Left renal pelvis (tissue), 4 donors: ENCODE results near the gene CLIC6. TPM values are rescaled to one million over a fixed set of nuclear protein-coding genes. Genes with fewer than 3 reads are reported as not detected.
A peak's percentile ranks its signal among the peaks of the same experiment; 100 is the strongest.
"Not testable (repeated sequence)": the region's sequence is repeated elsewhere in the genome, so short reads cannot be mapped to it uniquely, and the experiment has no call there.

ENCODE experiments used
- DNase-seq, 4 donors: peaks; one replicate each; pipeline ENCODE4 v3.0.0-alpha.2; 2013; ENCODE audit warnings: low read depth in 4 of 4, low spot score in 3 of 4
- polyA plus RNA-seq, 4 donors: library from polyadenylated mRNA; unstranded; fragments of 120-200 nt; gene quantifications; one replicate each; pipeline ENCODE4 v1.2.1, GENCODE V29; 2013; ENCODE audit not compliant: insufficient read length in 4 of 4

The CLIC6 gene
- polyA plus RNA-seq, 4 donors = 0.85 to 5.8 (median 2.3) TPM

DNA sequence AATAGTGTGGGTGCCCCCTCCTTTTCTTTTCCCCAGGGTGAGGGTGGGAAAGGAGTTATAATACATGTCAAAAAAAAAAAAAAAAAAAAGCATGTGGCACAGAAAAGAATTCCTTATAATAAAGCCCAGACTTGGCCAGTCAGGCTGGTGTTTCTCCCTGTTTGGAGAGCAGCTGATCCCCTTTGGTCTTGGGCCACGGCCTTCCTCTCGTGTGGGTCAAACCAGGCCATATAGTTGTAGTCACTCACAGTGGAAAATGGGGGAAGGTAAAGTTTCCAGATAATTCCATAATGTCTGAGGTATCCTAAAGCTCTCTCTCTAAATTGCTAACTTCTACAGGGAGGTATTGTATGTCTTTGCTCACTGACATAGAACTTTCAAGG is 22.0 kb downstream of the CLIC6 start:
- no peak for DNase-seq

DNA sequence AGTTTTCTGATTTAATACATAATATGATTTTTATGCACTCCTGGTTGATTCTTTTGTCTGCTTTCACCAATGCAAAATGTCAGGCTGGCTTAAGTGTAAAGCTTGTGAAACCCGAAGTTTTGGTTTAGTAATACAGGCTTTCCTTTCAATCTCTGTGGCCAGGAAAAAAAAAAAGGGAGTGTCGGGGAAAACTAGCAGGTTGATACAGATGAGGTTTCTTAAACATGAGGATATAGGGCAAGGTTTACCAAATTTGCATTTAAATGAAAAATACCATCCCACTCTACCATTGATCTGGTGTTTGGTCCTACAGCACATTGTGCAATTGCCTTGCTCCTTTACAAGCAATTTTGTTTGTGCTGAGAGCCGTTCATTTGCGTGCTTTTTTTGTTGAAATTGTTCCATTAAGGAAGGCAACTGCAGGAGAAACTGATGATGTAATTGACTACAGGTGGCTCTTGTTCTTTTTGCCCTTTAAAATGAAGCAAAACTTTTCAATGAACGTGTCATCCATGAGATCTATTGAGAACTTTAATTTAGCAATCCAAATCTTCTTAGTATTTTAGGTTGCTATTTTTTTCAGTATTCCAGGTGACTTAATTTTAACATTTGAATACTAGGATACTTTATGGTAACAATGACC is 22.7 kb downstream of the CLIC6 start:
- no peak for DNase-seq

DNA sequence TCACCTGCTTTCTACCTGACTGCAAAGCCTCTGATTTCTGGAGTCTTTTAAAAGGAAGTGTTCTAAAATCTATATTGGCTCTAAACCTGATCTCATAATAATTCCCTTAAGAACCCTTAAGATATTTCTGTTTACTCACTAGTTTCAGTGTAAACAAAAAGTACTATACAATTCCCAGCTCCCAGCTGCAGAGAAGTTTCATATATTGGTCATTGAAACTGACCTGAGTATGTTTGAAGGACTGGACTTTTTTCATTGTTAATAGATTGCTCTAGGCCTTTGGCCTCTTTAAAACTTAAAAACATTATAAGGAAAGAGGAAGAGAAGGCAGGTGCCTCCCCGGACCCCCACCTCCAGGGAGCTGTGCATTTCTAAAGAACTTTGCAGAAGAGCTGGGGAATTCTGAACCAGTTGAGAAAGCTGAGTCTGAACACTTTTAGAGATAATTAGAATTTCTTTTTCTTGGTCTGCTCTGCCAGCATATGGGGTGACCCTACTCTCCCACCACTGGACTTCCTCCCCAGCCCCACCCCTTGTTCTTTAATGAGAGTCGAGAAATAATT is 23.7 kb downstream of the CLIC6 start:
- no peak for DNase-seq

DNA sequence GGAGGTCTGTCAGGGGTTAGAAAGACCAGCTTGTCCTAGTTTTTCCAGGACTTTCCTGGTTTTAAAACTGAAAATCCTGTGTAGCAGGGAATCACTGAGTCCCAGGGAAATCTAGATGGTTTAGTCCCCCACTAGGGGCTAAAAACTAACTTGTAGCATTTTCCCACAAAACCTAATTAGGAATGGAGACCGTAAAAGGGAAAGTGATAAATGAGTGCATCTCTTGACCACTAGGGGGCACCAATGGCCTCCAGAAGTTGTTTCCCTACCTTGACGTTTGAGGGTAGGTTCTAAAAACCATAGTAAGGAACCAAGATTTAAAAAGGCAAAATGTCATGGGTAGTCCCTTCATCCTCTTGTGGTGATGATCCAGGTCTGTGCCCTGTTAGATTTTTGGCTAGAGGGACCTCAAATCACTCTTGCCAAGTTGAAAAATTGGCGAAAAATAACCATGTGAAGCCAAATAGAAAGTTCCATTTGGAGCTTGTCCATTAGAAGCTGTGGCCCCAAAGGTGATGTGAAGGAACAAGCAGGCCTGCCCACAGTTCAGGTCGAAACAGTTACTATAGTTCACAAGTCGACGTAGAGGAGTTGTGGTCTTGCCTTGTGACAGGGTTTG is 24.5 kb downstream of the CLIC6 start:
- DNase-seq = peak in 1 of 4 donors; percentile 37

DNA sequence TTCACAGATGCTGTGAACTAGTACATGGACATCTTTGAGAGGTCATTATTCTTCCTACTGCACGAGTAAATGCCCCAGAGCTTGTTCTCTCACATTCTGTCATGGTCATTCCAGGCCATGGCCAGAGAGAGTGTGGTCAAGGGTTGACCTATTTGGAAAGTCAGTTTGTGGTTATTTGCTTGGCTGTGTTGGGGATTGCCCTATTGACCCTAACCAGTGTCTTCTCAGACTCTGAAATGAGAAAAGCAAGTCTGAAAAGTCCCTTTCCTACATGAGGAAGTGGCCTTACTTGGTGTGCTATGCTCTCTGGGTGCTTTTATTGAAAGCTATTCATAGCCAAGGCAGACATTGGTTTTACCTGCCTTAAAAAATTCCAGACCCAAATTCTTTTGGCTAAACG is 26.6 kb downstream of the CLIC6 start:
- DNase-seq = no peak

DNA sequence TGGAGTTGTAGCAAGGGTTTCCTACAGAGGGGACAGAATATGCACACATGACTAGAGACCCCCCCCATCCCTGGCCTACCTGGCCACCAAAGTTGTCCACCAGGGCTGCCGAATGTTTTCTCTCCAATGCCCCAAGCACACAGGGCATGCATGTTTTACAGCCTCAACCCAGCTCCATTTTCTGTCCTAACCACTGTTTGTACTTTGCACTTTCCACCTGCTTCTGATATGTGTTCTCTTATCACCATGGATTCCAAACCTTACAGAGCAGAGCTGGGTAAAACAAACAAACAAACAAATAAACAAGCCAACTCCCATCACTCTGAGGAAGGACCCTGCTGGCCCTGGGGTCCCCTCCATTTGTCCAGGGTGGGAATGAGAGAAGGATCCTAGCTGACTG is 27.3 kb downstream of the CLIC6 start:
- no peak for DNase-seq

DNA sequence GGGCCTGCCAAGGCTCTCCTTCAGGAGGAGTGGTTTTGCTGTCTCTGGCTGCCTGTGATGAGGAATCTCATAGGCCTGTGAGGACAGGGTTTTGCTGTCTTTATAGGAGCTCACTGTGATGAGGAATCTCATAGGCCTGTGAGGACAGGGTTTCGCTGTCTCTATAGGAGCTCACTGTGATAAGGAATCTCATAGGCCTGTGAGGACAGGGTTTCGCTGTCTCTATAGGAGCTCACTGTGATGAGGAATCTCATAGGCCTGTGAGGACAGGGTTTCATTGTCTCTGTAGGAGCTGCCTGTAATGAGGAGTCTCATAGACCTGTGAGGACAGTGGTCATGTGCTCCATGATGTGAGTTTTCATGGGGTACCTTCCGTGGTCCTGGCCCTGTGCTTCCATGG is 29.0 kb downstream of the CLIC6 start:
- DNase-seq = no peak

DNA sequence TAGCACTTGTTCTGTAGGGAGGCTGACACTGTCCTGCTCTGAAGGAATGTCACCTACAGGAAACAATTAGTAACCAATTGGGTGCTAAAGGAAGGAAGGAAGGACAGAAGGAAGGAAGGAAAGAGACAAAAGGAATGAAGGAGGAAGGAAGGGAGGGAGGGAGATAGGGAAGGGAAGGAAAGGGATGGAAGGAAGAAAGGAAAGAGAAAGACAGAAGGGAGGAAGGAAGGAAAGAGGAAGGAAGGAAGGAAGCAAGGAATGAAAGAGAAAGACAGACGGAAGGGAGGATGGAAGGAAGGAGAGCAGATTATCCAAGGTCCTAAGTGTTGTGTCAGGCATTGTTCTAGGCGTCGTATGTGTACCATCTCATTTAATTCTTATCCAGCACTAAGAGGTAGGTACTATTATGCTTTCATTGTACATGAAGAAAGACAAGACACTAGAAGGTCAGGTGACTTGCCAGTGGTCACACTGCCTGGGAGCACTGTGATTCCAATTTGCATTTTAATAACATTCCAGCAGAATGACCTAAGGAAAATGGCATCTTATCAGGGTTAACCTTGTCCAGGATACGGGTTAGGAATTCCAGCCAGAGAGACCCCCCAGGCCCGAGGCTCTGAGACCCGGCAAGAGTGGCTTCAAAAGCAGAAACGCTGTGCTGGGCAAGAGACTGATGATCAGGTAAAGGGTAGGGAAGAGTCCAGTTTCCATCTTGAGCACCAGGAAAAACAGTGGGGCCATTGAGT is 29.6 kb downstream of the CLIC6 start:
- no peak for DNase-seq

DNA sequence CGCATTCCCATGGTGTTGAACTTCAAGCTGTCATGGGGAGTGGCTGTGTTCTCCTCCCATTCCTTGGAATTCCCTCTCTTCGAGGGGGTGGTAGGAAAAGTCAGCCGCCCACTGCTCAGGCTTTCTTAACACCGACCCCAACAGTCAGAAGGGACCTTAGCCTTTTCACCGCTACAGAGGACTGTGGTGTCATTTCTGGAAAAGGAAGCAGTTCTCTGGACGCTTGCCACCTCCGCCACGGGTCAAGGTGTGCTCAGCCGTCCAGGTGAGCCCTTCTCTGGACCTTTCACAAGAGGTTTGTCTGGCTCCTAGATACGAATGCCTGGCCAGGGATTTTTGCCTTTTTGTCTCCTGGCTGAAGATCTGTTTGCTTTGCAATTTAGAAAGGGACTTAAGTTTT is 31.8 kb downstream of the CLIC6 start:
- no peak for DNase-seq

DNA sequence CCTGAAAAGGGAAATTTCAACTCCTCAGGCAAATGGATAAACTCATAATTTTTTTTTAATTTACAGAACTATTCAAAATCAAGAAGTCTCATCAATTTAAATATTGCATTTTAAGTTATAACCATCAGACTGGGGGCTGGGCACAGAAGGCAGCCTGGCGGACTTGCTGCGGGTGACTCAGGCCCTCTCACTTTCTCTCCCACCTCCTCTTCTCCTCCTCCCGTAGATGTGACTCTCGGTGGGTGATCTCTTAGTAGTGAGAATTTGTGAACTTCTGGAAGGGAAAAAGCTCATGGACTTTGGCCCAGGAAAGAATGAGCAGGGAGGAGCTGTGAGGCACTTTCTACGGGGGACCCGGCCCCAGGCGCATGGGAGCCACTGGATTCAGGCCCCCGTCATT is 32.9 kb downstream of the CLIC6 start:
- no peak for DNase-seq

DNA sequence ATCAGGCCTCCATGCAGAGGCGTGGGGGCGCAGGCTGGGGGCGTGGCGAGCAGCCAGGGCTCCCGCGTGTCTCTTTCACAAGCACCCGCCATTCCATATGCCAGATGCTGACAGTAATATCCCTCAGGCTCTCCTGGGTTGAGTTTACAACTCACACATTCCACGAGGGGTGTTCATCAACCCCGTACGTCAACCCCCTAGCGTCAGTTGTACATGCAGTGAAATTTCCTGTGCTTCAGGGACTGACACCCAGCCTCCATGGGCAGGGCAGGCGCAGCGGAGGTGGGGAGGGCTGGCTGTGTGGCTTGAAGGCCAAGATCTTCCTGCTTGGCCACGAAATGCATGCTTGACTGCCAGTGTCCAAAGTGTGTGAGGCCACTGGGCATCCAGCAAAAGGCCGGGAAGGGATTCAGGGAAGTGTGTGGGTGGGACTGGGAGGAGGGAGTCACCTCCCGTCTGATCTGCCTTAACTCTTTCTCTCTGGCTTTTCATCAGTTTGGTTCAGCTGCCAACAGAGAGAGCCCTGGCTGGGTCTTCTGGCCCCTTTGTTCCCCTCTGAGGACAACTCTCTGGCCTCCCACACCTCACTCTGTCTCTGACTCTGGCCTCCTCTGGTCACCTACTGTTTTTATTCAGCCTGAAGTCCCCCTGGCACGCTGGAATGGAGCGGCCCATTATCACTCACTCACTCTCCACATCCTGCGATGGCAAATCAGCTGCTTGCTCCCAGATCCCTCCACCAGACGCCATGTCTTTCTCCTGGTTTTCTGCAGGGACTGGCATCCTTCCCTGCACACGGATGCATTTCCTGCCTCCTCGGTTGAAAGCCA is 33.8 kb downstream of the CLIC6 start:
- no peak for DNase-seq

DNA sequence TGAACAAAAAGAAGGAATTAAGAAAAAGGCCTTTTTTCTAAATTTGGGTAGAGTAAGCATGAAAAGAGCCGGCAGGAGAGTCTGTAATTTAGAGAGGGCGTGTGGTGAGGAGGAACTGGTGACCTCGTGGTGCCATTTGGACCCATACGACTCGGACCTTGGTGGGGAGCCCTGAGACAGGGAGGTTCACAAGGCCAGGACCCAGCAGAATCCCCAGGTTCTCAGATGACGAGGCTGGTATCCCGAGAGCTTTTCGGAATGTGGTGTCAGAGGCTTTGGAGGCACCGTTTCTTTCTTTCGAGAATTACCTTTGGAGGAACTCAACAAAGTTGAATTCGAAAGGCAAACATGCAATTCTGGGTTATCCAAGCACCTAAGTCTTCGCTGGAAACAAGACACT is 34.8 kb downstream of the CLIC6 start:
- no peak for DNase-seq

DNA sequence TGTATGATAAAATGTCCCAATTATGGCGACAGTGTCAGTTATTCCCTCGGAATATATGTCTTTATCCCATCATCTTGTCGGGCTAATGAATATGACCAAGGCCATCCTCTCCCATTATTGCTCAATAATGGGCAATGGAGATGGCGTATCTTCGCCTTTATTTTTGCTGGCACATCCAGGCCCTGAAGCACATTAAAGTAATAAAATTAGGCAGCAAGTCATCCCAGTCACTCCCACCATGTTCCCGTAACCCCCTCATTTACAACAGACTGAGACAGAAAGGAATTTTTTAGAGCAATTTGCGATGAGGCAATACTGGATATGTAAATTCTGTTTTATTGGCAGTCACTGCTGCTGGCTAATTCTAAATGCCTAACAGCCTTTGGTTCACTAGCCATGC is 35.3 kb downstream of the CLIC6 start:
- no peak for DNase-seq

DNA sequence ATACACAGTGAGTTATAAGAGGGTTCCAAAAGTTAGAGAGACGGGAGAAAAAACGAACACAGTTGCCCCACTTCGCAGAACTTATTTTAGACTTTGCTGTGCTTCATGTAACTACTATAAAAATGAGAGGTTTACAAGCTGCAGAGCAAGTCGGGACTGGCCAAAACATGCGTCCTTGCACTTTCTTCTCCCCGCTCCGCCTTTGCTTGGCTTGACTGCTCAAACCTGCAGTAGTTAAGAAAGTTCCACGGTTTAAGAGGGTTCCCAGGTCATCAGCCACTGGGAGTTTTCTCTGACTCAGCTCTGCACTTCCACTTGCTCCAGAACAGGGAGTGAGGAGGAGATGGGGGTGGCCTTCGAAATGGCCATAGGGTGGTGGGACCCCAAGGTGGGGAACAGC is 36.2 kb downstream of the CLIC6 start:
- DNase-seq = no peak

DNA sequence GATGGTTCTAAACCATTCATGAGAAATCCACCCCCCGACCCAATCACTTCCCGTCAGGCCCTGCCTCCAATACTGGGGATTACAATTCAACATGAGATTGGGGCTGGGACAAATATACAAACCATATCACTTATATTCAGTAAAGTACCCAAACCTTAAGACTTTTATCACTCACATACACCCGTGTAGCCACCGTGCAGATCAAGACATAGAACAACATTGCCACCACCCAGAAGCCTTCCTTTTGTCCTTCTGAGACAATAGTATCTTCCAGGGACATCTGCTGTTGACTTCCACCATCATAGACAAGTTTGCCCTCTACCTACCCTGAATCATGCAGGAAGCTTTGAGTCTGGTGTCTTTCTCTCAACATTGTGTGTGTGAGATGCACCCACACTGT is 37.5 kb downstream of the CLIC6 start:
- DNase-seq = no peak

DNA sequence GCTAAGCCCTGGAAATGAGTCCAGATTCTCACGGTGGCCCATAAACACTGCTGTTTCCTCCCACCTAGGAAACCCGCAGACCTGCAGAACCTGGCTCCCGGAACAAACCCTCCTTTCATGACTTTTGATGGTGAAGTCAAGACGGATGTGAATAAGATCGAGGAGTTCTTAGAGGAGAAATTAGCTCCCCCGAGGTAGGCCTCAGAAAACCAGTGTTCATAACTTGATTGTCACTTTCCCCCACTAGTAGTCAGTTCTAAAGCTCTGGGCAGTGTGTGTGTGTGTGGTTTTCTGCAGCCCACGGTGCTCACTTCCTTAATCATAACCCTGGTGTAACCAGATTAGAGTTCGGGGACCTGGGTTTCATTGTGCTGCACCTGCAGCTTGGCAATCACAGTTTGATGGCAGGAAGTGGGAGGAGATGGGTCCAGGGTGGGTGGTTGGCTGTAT is 39.1 kb downstream of the CLIC6 start:
- no peak for DNase-seq

DNA sequence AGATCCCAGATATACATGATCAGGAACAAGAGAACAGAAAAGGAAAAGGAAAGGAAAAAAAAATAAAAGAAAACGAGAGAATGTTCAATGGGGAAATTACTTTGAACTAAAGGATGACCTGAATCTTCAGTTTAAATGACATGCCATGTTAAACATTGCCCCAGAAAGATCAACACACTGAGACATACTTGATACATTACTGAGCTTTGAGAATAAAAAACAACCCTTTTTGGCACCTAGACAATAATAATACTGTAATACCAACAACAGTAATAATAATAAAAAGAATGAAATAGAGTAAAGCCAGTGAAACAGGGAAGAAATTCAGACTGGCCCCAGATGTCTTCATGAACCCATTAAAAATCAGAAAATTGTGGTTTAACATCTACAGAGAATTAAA is 44.8 kb downstream of the CLIC6 start:
- no peak for DNase-seq

DNA sequence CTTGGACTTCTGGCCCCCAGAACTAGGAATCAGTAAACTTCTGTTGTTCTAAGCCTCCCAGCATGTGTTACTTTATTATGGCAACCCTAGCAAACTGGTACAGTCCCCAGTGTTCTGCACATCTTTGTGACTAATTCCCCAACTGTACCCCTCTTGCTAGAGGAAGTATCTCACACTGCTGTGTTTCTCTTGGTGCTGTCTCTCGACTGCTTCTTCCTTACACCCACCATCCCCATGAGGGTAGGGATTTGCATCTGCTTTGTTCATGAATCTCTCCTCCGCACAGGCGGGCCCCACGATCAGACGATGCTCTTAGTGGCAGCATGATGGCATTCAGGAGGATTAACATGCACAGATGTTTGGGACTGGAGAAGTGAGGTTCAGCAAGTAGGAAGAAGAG is 46.7 kb downstream of the CLIC6 start:
- DNase-seq = no peak

DNA sequence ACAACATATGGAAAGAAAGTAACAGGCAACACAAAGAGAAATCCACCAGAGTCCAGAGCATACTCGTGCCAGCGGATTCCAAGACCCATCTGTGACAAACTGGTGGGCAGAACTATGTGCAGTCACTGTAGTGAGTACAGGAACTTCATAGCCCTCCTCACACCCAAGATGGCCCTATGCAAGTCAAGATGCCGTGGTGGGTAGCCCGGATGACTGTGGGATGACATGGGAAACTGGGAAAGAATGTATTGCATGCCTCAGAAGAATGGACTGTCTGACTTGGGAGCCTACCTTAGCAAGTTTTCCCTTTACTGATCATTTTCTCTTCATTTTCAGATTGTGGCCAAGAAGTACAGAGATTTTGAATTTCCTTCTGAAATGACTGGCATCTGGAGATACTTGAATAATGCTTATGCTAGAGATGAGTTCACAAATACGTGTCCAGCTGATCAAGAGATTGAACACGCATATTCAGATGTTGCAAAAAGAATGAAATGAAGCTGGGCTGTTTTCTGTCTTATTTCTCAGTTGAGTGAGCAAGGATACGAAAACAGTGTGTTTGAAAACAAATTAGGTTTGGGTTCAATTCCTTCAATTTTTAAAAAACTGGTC is 47.3 kb downstream of the CLIC6 start:
- no peak for DNase-seq

DNA sequence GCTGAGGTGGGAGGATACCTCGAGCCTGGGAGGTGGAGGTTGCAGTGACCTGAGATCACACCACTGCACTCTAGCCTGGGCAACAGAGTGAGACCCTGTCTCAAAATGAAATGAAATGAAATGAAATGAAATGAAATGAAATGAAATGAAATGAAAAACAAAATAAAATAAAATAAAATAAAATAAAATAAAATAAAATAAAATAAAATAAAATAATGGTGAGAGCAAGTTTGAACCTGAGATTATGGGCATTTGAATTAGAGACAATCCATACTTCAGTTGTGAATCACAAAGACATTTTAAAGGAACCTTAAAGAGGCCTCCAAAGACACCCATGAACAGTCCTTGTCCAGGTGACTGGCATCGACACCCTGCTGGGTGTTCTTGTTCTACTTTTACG is 49.7 kb downstream of the CLIC6 start:
- not testable (repeated sequence) for DNase-seq
